Hypothalamus (tissue), 51 donors: ENCODE data around the gene GNAT1.
"Not testable (repeated sequence)": the region's sequence is repeated elsewhere in the genome, so short reads cannot be mapped to it uniquely, and the experiment has no call there.

Source experiments
- DNase-seq, 51 donors: peaks; one replicate each; lab custom pipeline; 2025; lab: John Stamatoyannopoulos, UW

The GNAT1 gene

DNA sequence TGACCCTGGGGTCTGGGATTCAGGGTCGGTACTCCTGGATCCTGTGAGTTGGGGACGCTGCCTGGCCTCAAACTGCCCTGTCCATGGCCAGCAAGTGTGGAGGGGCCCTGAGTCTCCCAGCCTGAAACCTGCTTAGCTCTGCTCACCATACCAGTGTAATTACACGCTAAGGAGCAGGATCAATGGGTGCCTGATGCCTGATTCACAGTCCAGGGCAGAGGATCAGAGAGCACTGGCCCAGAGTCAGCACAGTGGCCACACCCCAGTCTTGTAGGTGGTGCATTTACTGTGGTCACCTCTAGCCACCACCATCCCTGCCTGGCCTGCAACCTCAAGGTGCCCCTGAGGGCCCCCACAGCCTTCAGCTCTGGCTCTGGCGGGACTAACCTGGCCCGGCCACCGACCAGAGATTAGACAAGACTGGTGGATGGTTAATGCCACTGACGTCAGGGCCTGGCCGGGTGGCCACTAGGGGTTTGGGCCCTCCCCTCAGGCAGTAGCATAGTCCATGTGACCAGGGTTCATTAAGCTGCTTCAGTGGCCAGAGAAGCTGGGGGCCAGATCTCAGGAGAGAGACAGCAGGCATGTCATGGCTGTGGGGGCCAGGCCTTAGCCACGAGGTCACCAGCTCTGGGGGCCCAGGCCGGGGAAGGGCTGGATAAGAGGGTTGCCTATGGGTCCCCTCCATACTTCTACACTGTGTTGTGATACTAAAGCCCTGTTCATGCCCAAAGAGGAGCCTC, 10.3 kb downstream of the GNAT1 start:
- DNase-seq = peak in 1 of 51 donors; percentile 18

DNA sequence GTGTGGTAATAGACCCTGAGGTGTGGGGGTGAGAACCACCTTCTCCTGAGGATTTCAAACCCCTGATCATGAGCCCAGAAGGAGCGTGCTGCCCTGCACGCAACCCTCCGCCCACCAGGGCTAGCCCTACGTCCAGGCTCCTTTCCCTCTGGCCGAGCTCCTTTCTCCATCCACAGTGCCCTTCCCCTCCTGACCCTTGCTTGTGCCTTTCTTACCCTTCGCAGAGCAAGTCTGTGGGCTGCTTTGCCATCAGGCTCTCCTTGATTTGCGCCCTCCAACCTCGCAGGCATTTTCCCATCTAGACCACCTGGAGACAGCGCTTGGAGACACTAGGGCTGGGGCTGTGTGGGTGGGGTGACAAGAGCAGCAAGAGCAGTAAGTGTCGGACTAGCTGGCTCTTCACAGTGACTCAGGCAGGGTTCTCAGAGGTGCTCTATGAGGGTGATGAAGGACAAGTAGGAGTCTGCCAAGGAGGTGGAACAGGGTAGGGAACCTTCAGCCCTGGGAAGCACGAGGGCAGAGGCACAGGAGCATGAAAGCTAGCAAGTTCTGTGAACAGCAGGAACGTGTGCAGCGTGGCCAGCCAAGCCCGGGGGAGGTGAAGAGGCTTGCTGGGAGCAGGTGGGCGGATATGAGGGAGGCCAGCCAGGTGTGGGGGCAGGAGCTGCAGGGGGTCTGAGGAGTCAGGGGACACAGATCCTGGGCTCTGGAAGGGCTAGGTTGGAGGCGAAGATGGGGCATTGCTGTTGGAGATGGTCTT, 11.1 kb downstream of the GNAT1 start:
- no peak for DNase-seq

DNA sequence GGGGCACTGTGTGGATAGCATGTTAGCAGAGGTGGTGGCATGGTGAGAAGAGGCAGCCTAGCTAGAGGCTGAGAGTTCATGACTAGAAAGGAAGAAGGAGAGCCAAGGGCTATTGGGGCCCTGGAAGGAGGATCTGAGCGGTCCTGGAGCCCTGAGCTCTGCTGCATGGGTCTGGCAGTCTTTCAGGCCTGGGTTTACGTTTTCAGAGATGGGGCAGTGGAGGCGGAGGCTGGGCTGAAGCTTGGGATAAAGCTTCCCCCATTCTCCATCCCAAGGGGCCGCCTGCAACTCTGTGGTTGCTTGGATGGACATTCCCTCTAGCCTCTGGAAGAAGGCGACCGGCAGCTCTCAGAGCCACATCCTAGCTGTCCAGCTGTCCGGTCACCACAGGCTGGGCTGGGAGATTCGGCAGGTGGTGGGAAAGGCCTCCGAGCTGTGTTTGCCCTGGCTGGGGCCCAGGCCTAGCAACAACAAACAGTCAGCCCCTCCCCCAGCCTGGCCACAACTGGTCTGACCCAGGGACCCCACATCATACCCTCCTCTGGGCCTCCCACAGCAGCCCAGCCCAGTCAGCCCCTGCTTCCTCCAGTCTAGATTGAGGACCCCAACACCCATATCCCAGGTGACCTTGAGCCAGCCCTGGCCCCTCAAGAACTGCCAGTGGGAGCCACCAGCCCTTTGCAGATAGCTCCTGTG, 11.9 kb downstream of the GNAT1 start:
- DNase-seq = no peak

DNA sequence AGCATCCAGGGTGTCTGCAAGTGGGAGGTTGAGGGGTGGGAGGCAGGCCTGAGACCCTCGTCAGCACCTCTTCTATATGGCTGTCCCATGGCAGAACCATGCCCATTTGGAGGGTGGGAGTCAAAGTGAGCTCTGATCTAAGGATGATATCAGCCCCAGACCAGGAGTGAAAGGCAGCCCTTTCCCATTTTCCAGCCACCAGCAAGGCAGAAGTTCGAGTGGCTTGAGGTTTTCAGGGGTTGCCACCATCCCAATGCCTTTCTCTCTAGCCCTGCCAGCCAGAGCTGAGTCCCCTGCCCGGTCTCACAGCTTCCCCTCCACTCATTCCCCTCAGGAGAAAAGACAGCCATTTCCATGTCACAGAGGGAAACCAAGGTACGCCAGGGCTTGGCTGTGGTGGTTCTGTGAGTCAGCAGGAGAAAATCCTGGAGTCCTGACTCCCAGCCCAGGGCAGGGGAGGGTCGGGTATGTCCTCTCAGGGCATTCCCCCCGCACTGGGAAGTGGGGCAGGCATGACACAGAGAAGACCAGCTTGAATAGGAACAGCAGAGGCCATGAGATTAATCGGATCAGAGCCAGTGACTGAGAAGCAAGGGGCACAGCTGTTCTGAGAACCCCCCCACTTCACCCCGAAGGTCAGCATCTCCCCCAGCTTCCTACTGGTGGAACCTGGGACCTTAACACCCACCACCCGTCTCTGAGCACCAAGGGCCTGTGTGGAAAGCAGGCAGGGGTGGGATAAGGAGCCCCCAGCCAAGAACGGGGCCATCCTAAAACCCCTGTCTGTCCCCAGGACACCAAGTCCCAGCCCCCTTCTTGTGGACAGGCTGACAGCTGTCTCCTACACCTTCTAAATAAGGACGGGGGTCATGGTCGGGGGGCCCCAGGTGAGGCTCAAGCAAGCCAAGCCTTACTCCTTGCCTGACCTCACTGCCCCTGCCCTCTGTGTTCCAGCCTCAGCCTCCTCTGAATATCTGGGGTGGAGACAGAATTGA, 12.7 kb downstream of the GNAT1 start:
- no peak for DNase-seq

DNA sequence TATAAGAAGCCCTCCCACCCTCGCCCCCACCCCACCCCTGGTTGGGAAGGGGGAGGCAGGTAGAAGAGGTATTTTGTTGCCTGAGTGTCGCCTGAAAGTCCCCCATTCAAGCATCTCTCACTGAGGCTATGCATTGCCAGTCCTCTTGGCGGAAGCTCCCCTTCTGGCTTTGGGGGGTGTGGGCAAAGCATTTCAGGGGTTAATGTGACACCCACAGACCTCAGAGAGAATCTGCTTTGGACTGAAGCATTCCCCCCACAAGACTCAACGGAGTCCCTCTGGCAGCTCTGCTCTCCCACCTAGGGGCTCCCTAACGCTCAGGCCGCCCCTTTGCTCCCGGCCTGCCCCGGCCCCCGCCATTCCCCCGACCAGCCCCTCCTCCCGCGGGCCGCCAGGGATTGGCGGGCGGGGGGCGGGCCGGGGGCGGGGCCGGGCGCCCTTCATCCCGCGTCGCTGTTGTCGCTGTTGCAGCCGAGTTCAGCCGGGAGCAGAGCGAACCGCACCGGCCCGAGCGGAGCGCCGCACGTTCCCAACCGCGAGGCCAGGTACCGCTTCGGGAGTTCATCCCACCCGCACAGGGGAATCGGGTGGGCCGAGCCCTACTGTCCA, 13.5 kb downstream of the GNAT1 start, which contains the start of gene SLC38A3:
SLC38A3 (plus strand) TSS at position 468 of the 609 bp plus-strand sequence. CDS start 8,929 bp downstream, outside the sequence.
- peak in 37 of 51 donors; percentile 23 to 73 (median 45) for DNase-seq

DNA sequence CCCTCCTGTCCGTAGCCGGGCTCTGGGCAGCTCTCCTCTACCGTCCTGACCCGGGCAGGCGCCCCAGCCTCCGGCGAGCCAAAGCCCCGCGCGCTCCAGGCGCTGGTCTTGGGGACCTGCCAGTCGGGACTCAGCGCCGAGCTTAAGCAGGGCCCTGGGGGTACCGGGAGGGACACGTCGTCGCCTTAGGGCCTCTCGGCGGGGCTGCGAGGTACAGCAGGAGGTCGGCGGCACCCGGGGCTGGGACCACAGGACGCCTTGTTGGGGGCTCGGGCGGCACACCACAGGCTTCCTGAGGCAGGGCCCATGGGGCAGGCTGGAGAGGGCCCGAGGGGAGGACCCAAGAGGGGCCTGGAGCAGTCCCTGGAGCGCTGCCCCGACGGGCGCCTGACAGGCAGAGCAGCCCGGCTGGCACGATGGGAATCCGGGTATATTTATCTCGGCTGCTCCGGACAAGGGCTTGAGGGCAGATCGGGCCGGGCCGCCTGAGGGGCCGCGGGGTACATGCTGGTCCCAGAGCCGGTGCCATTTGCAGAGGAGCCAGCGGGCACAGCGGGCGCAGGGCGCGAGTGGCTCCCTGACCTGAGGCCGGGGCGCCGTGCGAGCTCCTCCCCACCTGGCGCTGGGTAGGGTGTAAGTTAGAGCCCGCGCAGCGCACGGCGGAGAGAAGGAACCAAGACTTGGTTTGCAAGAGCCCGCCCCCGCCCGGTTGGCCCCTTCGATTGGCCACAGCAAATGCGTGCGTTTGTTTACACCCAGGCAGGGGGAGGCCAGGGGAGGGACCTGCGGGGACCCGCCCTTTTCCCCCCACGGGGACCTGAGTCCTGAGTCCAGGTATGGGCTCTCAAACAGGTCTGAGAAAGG, 14.2 kb downstream of the GNAT1 start:
- peak in 29 of 51 donors; percentile 16 to 64 (median 38) for DNase-seq

DNA sequence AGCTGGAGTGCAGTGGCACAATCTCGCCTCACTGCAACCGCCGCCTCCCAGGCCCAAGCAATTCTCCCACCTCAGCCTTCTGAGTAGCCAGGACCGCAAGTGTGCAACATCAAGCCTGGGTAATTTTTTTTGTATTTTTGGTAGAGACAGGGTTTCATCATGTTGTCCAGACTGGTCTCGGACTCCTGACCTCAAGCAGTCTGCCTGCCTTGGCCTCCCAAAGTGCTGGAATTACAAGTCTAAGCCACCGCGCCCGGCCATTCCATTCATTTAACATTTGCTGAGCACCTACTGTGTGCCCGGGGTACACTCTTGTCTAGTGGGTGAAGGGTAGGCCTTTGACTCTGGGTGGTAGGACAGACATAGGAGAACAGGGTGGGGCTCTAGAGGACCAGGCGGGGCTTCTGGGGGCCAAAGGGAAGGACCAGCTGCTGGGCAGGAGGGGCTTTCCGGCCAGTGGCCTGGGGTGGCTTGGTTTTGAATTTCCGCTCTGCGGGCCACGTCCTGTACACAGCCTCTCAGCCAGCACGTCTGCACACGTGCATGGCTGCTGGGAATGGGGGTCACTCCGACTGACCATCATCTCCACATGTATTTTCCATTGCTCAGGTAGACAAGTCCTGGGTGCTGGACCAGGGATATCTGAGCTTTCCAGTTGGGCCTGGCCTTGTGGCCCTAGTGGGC, 16.1 kb downstream of the GNAT1 start:
- no peak for DNase-seq

DNA sequence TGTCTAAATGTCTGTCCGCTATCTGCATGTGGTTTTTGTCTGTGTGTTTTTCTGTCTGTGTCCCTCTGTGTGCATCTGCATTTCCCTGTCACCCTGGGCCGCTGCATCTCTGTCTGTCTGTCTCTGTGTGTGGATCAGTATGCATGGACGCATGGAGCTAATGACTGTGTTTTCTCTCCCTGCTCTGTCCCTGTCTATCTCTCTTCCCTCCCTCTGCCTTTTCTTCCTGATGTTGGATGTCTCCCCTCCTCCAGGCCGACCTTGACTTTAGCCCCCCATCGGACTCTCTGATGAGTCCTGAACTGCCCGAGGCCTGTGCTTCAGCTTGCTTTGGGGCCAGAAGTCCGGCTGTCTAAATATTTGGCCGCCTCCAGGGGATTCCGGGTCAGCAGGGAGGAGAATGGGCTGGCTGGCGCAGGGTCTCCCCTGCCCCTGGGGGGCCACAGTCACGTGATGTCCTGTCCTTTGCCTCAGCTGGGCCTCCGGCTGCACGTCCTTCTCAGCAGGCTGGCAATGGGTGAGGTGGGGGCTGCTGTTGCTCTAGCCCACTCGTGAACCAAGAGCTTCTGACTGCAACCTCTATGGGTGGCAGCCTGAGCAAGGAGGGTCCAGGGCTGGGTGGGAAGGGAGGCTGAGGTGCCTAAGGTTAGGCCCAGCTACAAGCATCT, 17.4 kb downstream of the GNAT1 start:
- no peak for DNase-seq

DNA sequence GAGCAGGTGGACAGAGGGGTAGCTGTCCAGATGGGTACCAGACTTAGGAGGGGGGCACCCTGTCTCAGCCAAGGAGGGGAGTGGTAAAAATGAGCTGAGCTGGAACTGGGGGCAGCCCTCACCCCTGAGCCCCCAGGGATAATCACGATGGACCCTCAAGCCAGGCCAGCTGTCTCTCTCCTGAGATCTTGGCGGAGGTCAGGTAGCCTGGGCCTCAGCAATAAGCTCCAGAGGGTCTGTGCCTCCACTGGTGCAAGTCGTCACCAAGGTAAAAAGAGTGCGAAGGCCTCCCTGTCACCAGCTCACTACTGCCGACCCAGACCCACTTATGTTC, 18.7 kb downstream of the GNAT1 start:
- no peak for DNase-seq

DNA sequence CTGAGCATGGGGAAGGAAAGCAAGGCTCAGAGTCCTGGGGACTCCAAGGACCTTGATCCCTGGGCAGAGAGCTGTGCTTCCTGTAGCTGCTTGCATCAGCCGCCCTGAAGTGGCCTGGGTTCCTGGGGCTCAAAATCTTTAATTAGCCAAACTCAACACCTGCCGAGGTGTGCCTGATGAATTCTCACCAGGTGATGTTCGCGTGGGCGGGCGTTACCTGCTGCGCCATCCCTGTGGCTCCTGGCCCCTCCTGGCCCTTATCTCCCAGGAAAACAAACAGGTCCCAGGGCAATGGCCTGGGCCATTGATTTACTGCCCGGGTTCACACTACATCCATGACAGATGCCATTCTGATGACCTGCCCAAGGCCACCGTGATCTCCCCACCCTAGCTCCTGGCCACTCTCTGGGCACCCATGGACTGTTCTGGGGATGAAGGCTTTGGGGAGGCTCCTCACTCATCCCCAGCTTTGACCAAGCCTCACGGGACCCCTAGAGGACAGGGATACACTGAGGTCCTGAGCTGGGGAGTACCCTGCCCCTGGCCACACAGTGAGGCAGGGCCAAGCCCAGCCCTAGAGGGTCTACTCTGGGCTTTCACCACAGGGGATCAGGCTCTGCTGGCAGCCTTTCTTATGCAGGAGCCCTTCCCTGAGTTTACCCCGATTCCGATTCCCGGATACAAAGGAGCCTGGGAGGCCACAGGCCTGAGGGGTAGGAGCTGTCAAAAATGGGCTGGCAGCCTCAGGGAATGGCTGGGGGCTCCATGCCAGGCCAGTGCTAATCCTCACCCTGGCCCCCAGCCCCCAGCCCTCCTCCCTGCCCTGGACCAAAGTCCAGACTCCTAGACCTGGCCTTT, 19.3 kb downstream of the GNAT1 start:
- DNase-seq = no peak

DNA sequence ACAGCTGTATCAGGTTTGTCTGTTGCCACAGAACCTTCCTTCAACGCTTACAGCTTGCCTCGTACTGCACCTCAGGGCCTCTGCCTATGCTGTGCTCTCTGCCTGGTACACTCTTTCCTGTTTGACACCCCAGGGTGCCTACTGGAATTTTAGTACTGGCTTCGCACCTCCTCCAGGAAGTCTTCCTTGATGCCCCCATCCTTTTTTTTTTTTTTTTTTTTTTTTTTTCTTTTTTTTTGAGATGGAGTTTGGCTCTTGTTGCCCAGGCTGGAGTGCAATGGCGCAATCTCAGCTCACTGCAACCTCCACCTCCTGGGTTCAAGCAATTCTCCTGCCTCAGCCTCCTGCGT, 19.9 kb downstream of the GNAT1 start:
- not testable (repeated sequence) for DNase-seq

DNA sequence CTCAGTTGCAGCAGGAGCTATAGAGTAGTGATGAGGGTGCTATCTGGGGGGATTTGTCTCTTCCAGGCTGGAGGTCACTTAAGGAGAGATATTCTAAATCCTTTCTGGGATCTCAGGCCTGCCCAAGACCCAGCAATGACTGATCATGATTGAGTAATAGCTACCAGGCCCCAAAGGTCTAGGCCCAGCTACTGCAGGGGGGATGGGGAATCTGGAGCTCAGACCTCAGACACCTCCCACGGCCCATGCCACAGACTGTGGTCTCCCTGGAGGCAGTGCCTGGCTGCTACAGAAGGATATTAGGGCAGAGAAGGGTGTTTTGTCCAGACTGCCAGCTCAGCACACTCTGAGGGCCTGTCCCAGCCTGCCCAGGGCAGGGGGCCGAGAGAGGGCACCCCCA, 20.5 kb downstream of the GNAT1 start:
- peak in 1 of 51 donors; percentile 49 for DNase-seq

DNA sequence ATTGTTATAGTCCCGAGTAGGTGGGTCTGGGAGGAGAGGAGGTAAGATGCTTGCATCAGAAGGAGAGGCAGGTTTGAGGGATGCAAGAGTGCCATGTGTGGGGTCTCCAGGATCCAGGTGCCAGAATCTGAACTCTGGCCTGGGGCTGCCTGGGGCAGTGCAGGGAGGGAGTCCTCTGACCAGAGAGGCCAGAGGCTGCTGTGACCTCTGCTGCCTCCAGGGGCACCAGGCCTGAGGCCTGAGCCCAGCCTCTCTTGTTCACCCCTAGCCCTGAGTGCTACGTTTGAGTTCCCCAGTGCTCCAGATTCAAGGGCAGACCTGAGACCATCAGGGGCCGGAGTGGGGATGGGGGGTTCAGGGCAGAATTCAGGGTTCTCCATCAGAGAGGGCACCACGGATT, 21.1 kb downstream of the GNAT1 start:
- DNase-seq = peak in 1 of 51 donors; percentile 32

DNA sequence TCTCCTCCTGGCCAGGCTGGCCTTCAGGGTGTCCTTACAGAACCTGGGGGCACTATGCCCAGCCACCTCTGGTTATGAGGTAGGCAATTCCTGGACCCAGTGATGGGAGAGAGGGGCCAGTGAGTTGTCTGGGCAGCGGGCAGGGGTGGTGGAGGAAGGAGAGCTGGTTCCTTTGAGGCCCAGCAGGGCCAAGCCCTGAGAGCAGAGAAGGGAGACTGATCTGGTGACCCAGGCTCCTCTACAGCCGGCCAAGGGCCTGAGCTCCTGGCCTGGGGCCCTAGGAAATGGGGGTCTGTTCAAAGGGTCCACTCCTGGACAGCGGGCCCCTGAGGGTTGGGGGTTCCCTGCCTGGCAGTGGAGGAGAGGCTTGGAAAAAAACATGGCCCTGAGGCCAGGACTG, 21.6 kb downstream of the GNAT1 start:
- peak in 2 of 51 donors; percentile 35 to 51 for DNase-seq

DNA sequence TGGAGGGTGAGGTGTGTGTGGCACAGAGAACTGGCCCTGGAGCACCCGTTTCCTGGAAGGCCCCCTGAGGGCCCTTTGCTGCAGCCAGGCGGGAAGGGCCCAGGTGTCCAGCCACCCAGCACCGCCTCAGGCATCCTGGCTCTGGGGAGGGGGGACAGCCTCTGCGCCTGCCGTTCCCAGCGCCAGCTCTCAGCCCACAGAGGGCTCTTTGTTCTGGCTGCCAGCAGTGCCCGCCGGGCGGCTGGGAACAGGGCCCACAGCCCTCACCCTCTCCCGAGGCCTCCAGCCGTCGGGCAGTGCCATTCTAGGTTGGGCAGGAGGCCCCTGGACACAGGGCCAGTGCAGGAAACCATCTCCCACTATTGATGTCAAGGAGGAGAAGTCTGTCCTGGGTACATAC, 22.0 kb downstream of the GNAT1 start:
- peak in 50 of 51 donors; percentile 23 to 96 (median 84) for DNase-seq

DNA sequence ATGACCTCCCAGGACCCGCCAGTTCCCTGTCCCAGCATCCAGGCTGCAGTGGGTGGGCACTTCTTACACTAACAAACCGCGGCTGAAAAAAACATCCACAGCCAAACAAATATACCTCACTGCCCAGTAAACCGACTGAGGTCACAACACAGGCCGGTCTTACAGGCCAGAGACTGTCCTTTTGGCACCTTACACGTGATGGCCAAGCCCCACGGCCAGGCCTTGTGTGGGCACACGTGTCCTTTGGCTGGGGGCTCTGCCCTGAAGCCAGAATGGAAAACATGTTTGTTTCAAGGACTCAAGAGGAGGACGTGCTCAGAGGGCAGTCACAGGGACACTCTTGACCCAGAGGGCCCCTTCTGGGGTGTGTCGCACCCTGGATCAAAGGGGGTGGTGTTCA, 23.4 kb downstream of the GNAT1 start:
- no peak for DNase-seq

DNA sequence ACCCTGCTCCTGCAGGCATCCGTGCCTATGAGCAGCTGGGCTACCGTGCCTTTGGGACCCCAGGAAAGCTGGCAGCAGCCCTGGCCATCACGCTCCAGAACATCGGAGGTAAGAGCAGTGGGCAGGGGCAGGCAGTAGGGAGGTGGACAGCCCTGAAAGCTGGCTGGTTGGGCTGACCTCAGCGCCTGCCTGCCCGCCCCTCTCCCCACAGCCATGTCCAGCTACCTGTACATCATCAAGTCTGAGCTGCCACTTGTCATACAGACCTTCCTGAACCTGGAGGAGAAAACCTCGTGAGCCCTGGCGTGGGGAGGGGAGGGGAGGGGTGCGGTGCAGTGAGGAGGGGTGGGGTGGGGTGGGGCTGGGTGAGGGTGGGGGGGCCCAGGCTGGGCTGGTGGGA, 24.1 kb downstream of the GNAT1 start:
- no peak for DNase-seq
